ENCODE data around the gene DIO2. TPM values are rescaled to one million over a fixed set of nuclear protein-coding genes. Genes with fewer than 3 reads are reported as not detected.

The DIO2 gene
- polyA plus RNA-seq, 3 donors = not detected

- H3K27me3 Mint-ChIP-seq (ENCODE audit: low read depth in 3 of 3) = no peaks in the 10 kb centered on the region
These were observed 22.3 kb upstream of the DIO2 start for GRCh38 chr14:80233470-80234089.

DNA sequence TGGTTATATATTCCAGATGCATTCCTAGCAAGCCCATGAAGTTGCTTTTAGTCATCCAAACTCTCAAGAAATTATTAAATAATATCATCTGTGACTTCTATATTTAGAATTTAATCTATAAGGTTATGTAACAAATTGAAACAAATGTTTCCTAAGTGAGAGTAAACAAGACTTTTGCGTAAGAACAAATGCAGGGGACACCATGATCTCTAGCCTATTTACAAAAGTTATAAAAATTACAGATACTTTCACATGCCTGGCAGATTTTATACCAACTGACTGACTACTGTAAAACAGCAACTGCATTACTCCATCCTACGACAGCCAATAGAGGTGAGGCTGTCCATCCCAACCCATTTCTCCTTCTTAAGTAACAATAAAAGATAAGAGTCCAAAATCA, 20.4 kb upstream of the DIO2 start:
- H3K9ac ChIP-seq (ENCODE audit: insufficient read depth, low read length, poor library complexity, severe bottlenecking) = no peak overlapping the region
- Mint-ChIP-seq H3K9me3 (peaks cover 2 to 27% (median 11%) of the 10 kb centered on the region in 7 donors), H3K4me3 (no peak overlapping the region), H3K4me1 (no peaks in the 10 kb centered on the region), H3K36me3 (no peaks in the 10 kb centered on the region), H3K27me3 (ENCODE audit: low read depth in 3 of 3) (no peaks in the 10 kb centered on the region), H3K27ac (no peak overlapping the region)
- H3K36me3 ChIP-seq (replicated peaks in 1 of 2; ENCODE audit: control insufficient read depth in 1 of 2, insufficient read depth in 2 of 2, low read length in 2 of 2) = no peaks in the 10 kb centered on the region
- H3K79me2 ChIP-seq (ENCODE audit: insufficient read depth, low read length) = no peaks in the 10 kb centered on the region
- H3K27me3 ChIP-seq (ENCODE audit: control insufficient read depth in 2 of 2, insufficient read depth in 2 of 2, low read length in 2 of 2) = no peaks in the 10 kb centered on the region
- no peak overlapping the region for H3K4me3 ChIP-seq (replicated peaks in 1 of 3; ENCODE audit: low read depth in 2 of 3, low read length in 3 of 3)
- H3K9me3 ChIP-seq (replicated peaks in 1 of 2; ENCODE audit: control insufficient read depth in 1 of 2, insufficient read depth in 1 of 2, low read length in 2 of 2) = peaks cover 16 to 29% of the 10 kb centered on the region in 2 donors
- no peak for DNase-seq
- no peaks in the 10 kb centered on the region for H3K4me1 ChIP-seq (ENCODE audit: control insufficient read depth in 1 of 2, insufficient read depth in 2 of 2, low read length in 2 of 2)
- no peak overlapping the region for H2AFZ ChIP-seq (ENCODE audit: insufficient read depth, low read depth, low read length, poor library complexity, severe bottlenecking)
- H4K20me1 ChIP-seq (ENCODE audit: insufficient read depth, low read length) = no peaks in the 10 kb centered on the region
- H3K27ac ChIP-seq (ENCODE audit: low read depth in 1 of 2, low read length in 2 of 2) = no peak overlapping the region
- no peak for TF ChIP-seq CTCF (IDR thresholded peaks at IDR 0.05)
- no CpG with 5 or more reads among the region's 2 CpGs for WGBS (ENCODE audit: insufficient coverage)
- intact Hi-C loops (cut with micrococcal nuclease) = no loop called here
- no peak overlapping the region for H3K4me2 ChIP-seq (replicated peaks; ENCODE audit: extremely low read depth, low read length, poor library complexity, severe bottlenecking)

More at GRCh38 chr14:80233470-80234089, 22.3 kb upstream of the DIO2 start:
- no peak overlapping the region for H3K4me3 ChIP-seq (replicated peaks in 1 of 3; ENCODE audit: low read depth in 2 of 3, low read length in 3 of 3)
- H3K9me3 Mint-ChIP-seq = peaks cover 5 to 35% (median 17%) of the 10 kb centered on the region in 7 donors
- H3K36me3 ChIP-seq (replicated peaks in 1 of 2; ENCODE audit: control insufficient read depth in 1 of 2, insufficient read depth in 2 of 2, low read length in 2 of 2) = no peaks in the 10 kb centered on the region
- H3K27ac Mint-ChIP-seq = no peak overlapping the region
- H3K9ac ChIP-seq (ENCODE audit: insufficient read depth, low read length, poor library complexity, severe bottlenecking) = no peak overlapping the region
- peaks cover 17 to 41% of the 10 kb centered on the region in 2 donors for H3K9me3 ChIP-seq (replicated peaks in 1 of 2; ENCODE audit: control insufficient read depth in 1 of 2, insufficient read depth in 1 of 2, low read length in 2 of 2)
- H4K20me1 ChIP-seq (ENCODE audit: insufficient read depth, low read length) = no peaks in the 10 kb centered on the region
- H3K79me2 ChIP-seq (ENCODE audit: insufficient read depth, low read length) = no peaks in the 10 kb centered on the region
- no peaks in the 10 kb centered on the region for H3K4me1 ChIP-seq (ENCODE audit: control insufficient read depth in 1 of 2, insufficient read depth in 2 of 2, low read length in 2 of 2)
- no peaks in the 10 kb centered on the region for H3K4me1 Mint-ChIP-seq
- 100% methylated on average over 1 of the region's 2 CpGs for WGBS (ENCODE audit: insufficient coverage)
- H3K4me2 ChIP-seq (replicated peaks; ENCODE audit: extremely low read depth, low read length, poor library complexity, severe bottlenecking) = no peak overlapping the region
- H3K36me3 Mint-ChIP-seq = no peaks in the 10 kb centered on the region
- no peak overlapping the region for H2AFZ ChIP-seq (ENCODE audit: insufficient read depth, low read depth, low read length, poor library complexity, severe bottlenecking)
- no peak overlapping the region for H3K27ac ChIP-seq (ENCODE audit: low read depth in 1 of 2, low read length in 2 of 2)
- H3K27me3 ChIP-seq (ENCODE audit: control insufficient read depth in 2 of 2, insufficient read depth in 2 of 2, low read length in 2 of 2) = no peaks in the 10 kb centered on the region
- H3K4me3 Mint-ChIP-seq = no peak overlapping the region
- no peak for DNase-seq
- TF ChIP-seq CTCF (IDR thresholded peaks at IDR 0.05) = no peak
- intact Hi-C loops (cut with micrococcal nuclease) = no loop called here

Data from CD14-positive monocyte (primary cell).